ENCODE measurements around the gene STK25. TPM values are rescaled to one million over a fixed set of nuclear protein-coding genes. Genes with fewer than 3 reads are reported as not detected.

Gene STK25
- 10 to 100 TPM; 86.7 to 87.8 TPM for total RNA-seq

DNA sequence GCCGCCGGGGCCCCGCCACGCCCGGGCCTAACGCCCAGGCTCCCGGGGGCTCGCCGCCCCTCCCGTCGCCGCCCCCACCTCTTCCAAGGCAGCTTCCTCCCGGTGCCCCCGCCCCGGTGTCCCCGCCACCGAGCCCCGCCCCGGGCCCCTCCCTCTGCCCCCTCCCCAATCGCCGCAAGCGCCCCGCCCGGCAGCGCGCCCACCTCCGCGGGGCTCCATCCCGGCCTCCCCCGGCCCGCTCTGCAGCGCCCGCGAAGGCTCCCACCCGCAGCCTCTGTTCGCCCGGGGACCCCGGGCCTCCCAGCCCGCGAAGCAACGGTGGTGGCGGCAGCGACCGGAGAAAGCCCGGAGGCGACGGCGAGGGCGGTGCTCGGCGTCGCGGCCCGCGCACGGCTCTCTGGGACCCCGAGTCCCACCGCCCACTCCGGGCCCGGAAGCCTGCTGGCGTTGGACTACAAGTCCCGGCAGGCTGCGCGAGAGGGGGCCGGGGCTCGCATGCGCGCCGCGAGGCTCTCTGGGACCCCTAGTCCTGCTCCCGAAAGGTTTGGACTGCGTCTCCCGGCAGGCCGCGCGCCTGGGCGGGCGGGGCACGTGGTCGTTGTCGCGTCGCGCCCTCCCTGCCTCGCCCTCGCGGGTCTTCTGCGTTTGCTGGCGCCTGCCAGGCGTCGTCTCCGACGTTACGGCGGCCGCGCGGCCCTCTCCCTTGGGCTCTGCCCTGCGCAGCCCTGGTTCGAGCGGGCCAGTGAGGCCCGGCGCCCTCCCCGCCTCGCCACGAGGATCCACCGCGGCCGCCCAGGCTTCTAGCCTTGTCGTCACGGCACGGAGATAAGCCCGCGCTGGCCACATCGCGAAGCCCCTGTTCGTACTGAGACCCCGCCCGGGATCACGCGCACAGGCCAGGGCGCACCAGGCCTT, at the start of gene STK25:
TSS of gene STK25 (minus strand) at position 345 of the 915 bp plus-strand sequence. CDS start 549 bp downstream, outside the sequence.
- Mint-ChIP-seq H3K4me1 (peaks cover 5% of the 10 kb centered on the region), H3K27ac (peak within 1 kb of the TSS; percentile 85), H3K27me3 (no peaks in the 10 kb centered on the region), H3K4me3 (peak within 1 kb of the TSS; percentile 85), H3K36me3 (ENCODE audit: low read depth) (no peaks in the 10 kb centered on the region), H3K9me3 (no peaks in the 10 kb centered on the region)
- peak; percentile 97 for ATAC-seq (replicated peaks)

DNA sequence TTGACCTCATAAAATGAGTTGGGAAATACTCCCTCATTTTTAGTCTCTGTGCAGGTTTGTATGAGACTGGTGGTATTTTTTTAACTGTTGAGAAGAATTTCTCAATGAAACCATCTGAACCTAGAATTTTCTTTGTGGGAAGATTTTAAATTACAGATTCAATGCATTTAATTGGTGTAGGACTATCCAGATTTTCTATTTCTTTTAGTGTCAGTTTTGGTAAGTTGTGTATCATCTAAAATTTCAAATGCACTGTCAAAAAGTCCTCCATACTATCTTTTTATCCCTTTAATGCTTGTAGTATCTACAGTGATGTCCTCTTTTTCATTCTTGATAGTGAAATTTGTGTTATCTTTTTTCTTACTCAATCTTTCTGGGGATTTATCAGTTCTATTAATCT, 48.4 kb upstream of the STK25 start:
- Mint-ChIP-seq H3K27me3 (peaks cover 31% of the 10 kb centered on the region), H3K36me3 (ENCODE audit: low read depth) (peaks cover 11% of the 10 kb centered on the region), H3K4me3 (no peak overlapping the region), H3K9me3 (no peaks in the 10 kb centered on the region), H3K4me1 (no peaks in the 10 kb centered on the region), H3K27ac (no peak overlapping the region)
- no peak for ATAC-seq (replicated peaks)

DNA sequence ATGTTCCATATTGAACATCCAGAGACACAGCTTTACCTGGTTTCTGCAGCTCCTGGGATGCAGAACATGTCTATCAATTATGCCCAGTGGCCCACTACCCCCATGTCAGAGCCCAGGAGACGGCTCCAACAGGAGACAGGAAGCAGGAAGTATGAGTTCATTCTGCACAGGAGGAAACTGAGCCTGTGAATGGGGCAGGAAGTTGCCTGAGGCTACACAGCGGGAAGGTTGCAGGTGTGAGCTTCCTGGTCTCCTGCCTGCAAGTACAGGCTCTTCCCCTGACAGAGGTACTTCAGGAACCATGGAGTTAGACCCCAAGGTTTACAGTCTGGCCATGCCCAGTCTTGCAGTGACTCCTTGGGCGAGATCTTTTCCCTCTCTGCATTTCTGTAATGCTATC, 47.3 kb upstream of the STK25 start:
- no peak for ATAC-seq (replicated peaks)
- peaks cover 11% of the 10 kb centered on the region for H3K36me3 Mint-ChIP-seq (ENCODE audit: low read depth)
- H3K4me1 Mint-ChIP-seq: no peaks in the 10 kb centered on the region
- H3K27ac Mint-ChIP-seq: no peak overlapping the region
- H3K4me3 Mint-ChIP-seq: no peak overlapping the region
- H3K27me3 Mint-ChIP-seq: peaks cover 35% of the 10 kb centered on the region
- H3K9me3 Mint-ChIP-seq: no peaks in the 10 kb centered on the region

DNA sequence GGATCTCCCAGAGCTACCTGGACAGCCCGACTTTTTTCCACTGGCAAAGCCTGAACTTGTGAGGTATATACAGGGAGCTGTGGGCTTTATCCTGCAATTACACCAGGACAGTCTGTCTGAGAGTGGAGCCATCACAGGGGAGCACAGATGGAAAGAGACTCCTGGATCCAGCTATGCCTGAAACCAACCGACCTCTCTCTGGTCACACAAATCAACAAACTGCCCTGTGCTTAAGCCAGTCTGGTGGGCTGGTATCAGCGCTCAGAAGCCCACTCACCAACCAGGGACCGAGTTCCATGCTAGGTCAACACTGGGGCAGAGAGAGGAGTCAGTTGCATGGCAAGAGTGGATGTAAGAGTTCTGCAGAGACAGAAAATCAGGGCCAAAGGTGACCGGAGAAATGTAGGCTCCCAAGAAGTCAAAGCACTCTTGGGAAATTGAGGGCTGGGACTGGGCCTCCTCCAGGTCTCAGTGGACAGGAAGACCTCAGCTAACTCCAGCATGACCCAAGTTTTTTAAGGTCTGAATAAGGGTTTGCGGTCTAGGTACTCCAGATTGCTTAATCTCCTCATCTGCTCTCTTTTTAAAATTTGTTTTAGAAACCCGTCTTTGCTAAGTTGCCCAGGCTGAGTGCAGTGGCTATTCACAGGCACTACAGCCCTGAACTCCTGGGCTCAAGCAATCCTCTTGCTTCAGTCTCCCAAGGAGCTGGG, 46.4 kb upstream of the STK25 start:
- Mint-ChIP-seq H3K27ac (no peak overlapping the region), H3K36me3 (ENCODE audit: low read depth) (peaks cover 11% of the 10 kb centered on the region), H3K27me3 (peaks cover 29% of the 10 kb centered on the region), H3K4me3 (no peak overlapping the region), H3K4me1 (no peaks in the 10 kb centered on the region), H3K9me3 (no peaks in the 10 kb centered on the region)
- no peak for ATAC-seq (replicated peaks)

DNA sequence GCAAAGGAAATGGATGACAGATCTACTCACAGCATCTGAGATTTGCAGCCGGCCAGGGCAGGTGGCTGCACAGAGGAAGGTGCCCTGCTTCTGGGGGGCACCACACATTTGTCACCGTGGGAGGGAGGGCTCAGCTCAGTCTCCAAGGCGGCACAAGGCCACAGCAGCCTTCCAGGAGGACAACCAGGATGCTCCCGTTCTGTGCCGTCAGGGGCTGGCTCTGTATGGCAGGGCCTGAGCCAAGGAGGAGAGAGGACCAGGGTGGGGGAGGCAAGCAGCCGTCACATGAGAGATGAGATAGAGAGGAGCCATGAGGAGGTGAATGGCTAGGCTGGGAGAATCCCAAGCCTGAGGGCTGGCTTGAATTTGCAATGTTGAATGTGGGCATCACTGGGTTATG, 45.6 kb upstream of the STK25 start:
- H3K27me3 Mint-ChIP-seq: peaks cover 32% of the 10 kb centered on the region
- H3K27ac Mint-ChIP-seq: no peak overlapping the region
- no peaks in the 10 kb centered on the region for H3K9me3 Mint-ChIP-seq
- H3K4me1 Mint-ChIP-seq: no peaks in the 10 kb centered on the region
- peaks cover 11% of the 10 kb centered on the region for H3K36me3 Mint-ChIP-seq (ENCODE audit: low read depth)
- no peak overlapping the region for H3K4me3 Mint-ChIP-seq
- ATAC-seq (replicated peaks): no peak

DNA sequence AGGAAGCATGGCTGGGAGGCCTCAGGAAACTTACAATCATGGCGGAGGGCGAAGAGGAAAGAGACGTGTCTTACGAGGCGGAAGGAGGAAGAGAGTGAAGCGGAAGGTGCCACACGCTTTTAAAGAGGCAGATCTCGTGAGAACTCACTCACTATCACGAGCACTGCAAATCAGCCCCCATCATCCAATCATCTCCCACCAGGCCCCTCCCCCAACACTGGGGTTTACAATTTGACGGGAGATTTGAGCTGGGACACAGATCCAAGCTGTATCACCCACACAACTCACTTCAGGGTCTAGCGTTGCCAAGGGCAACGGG, 45.1 kb upstream of the STK25 start:
- H3K4me3 Mint-ChIP-seq: no peak overlapping the region

DNA sequence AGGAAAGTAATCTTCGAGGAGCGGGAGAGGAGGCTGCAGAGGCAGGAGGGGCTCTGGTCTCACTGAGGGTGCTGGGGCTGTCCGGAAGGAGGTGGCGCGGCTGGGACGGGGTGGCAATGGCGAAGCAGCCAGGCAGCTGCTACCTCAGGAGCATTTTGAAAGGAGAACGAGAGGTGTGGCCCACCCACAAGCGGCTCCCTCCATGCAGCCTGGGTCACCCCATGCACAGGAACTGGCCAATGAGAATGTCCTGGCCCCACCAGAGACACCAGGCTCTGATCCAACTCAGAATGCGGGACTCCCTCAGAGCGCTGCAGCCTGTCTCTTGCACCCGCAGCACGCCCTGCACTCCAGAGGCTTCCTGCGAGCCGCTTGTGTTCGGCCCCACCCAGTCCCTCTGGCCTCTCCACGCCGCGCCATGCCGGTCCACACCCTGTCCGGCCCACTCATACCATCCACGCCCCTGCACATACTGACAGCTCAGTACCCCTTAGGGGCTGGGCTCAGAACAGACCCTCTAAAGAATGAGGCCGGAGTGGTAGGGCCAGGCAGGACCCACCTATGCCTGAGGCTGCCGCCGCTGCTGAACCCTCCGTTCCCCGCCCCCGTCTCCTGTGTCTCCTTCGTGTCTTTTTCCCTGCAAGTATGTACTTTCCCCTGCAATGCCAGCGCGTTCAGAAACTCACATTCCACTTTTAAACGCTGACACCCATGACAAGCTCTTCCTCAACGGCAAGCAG, 43.8 kb upstream of the STK25 start:
- Mint-ChIP-seq H3K27ac (no peak overlapping the region), H3K36me3 (ENCODE audit: low read depth) (no peaks in the 10 kb centered on the region), H3K9me3 (no peaks in the 10 kb centered on the region), H3K27me3 (peaks cover 23% of the 10 kb centered on the region), H3K4me1 (no peaks in the 10 kb centered on the region), H3K4me3 (no peak overlapping the region)
- no peak for ATAC-seq (replicated peaks)

More for the DNA sequence above, 45.1 kb upstream of the STK25 start:
- Mint-ChIP-seq H3K27me3 (peaks cover 32% of the 10 kb centered on the region), H3K4me1 (no peaks in the 10 kb centered on the region), H3K27ac (no peak overlapping the region), H3K36me3 (ENCODE audit: low read depth) (peaks cover 11% of the 10 kb centered on the region), H3K9me3 (no peaks in the 10 kb centered on the region)
- no peak for ATAC-seq (replicated peaks)

DNA sequence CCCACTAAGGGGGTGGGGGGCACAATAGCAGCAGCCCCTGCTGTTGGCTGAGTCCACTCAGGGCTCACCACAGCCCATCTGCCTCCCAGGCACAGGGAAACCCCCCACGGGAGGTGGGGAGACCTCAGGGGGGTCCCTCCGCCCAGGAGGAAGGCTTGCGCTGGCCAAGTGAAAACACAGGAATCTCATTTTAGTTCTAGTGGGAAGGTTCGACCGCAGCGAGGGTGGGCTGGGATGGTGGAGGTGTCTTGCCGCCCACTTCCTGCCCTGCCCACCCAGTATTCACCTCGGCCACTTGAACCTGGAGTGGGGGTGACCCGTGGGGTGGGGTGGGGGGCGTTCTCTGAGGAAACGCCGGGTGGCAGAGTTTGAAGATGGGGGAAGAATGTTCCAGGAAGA, 43.2 kb upstream of the STK25 start:
- H3K4me1 Mint-ChIP-seq: no peaks in the 10 kb centered on the region
- no peaks in the 10 kb centered on the region for H3K9me3 Mint-ChIP-seq
- H3K36me3 Mint-ChIP-seq (ENCODE audit: low read depth): no peaks in the 10 kb centered on the region
- no peak overlapping the region for H3K4me3 Mint-ChIP-seq
- H3K27ac Mint-ChIP-seq: no peak overlapping the region
- ATAC-seq (replicated peaks): no peak
- H3K27me3 Mint-ChIP-seq: peaks cover 21% of the 10 kb centered on the region

DNA sequence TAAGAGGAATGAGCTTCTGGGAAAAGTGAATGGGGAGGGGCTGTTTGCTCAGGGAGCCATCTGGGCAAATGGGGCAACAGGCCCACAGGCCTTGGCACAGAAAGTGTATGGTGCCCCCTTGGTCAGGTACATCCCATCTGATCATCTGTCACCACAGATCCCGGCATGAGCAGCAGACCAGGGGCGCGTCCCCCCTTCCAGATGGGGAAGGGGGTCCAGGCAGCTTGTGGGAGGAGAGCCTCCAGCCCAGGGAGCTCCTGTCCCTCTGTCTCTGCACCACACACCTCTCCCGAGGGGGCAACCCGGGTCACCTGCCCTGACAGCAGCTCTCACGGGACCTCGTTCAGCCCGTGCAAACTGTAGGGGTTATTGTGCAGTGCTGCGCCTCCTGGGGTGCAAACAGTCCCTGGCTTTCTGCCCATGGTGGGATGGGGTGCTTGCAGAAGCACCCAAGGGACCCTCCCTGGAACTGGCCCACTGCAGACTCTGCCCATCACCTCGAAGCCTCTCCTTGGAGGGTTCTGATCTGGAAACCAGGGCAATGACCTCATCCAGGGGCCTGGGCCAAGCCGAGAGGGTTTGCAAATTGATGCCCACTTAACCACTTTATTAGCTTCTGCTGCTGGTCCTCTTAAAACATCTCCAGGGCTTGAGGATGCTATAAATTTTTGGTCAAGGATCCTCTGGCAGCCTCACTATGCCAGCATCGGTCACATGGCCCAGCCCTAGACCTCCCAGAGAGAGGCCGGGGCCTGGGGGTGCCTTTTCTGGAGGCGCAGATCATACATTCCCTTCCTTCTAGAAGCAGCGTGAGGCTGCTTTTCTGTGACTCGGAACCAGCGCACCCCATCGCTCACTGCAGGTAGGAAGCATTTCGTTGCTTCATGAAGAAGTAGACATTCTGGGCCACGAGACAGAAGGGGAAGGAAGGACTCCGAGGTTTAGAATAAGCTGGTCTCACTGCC, 42.5 kb upstream of the STK25 start:
- peaks cover 21% of the 10 kb centered on the region for H3K27me3 Mint-ChIP-seq
- ATAC-seq (replicated peaks): no peak
- H3K4me3 Mint-ChIP-seq: no peak overlapping the region
- H3K27ac Mint-ChIP-seq: no peak overlapping the region
- H3K9me3 Mint-ChIP-seq: no peaks in the 10 kb centered on the region
- no peaks in the 10 kb centered on the region for H3K4me1 Mint-ChIP-seq
- no peaks in the 10 kb centered on the region for H3K36me3 Mint-ChIP-seq (ENCODE audit: low read depth)

DNA sequence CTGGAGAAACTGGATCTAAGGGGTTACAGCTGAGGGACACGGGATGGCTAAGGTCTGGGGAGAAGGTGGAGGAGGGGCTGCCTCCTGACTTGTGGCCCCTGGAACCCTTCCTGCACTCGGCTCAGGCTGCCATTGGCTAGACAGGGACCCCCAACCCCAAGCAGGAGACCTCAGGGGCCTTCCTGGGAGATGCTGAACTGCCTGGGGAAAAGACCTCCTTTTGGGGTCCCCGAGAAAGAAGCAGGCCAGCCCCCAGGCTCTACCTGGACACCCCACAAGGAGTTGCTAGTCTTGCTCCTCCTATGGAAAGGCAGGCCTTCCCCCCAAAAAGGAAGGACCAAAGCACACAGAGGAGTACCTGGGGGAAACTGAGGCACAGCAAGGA, 40.1 kb upstream of the STK25 start:
- ATAC-seq (replicated peaks): no peak
- H3K27me3 Mint-ChIP-seq: peaks cover 18% of the 10 kb centered on the region
- no peaks in the 10 kb centered on the region for H3K36me3 Mint-ChIP-seq (ENCODE audit: low read depth)
- H3K9me3 Mint-ChIP-seq: no peaks in the 10 kb centered on the region
- H3K4me3 Mint-ChIP-seq: no peak overlapping the region
- H3K27ac Mint-ChIP-seq: no peak overlapping the region
- H3K4me1 Mint-ChIP-seq: no peaks in the 10 kb centered on the region

DNA sequence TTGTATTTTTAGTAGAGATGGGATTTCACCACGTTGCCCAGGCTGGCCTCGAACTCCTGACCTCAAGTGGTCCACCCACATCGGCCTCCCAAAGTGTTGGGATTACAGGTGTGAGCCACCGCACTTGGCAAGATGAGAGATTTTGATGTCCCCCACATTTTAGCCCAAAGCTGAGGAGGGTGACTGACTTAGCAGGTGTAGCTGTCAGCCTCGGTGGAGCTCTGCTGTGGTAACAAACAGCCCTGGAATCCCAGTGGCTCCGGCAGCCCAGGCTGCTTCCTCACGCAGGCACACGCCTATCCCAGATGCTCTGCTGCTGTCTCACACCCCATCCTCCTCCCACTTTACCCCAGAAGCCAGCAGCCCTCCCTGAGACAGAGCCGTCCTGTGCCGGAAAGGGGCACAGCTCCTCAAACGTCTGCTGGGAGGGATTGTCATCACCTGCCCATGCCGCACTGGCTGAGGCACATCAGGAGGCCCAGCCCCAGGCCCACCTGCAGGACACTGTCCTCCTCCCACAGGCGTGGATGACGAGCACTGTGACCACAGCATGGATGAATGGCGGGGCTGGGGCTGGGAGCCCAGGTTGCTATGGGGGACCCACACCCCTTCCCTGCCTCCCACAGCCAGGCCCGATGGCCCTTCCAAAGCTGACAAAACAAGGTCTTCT, 39.5 kb upstream of the STK25 start:
- H3K4me3 Mint-ChIP-seq: no peak overlapping the region
- no peaks in the 10 kb centered on the region for H3K4me1 Mint-ChIP-seq
- peaks cover 18% of the 10 kb centered on the region for H3K27me3 Mint-ChIP-seq
- no peaks in the 10 kb centered on the region for H3K9me3 Mint-ChIP-seq
- ATAC-seq (replicated peaks): no peak
- no peak overlapping the region for H3K27ac Mint-ChIP-seq
- H3K36me3 Mint-ChIP-seq (ENCODE audit: low read depth): no peaks in the 10 kb centered on the region

DNA sequence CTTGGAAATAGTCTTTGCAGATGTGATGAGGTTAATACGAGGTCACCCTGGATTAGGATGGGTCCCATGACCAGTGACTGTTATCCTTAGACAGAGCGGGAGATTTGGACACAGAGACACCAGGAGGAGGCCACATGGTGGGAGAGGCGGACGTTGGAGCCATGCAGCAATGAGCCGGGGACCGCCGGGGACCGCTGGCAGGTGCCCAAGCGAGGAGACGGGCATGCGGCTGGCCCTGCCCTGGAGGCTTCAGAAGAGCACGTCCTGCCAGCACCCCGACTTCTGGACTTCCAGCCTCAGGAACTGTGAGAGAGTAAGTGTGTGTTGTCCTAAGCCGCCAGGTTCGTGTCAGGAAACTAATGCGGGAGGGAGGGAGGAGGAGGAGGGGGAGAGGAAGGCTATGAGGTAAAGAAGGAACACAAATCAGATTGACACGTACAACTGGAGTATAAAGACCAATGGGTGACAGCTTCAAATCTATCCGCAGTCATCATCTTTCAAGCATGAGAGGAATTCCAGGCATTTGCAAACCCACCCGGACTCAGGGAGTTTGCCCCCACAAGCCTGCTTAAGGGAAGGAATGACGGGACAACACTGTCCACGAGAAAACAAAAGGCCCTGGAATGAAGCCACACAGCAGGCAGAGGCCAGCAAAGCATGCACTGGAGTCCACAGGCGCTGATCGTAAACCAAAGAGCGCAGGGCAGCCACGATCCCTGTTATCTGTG, 38.6 kb upstream of the STK25 start:
- Mint-ChIP-seq H3K4me3 (no peak overlapping the region), H3K27ac (no peak overlapping the region), H3K4me1 (no peaks in the 10 kb centered on the region), H3K27me3 (peaks cover 13% of the 10 kb centered on the region), H3K36me3 (ENCODE audit: low read depth) (no peaks in the 10 kb centered on the region), H3K9me3 (no peaks in the 10 kb centered on the region)
- ATAC-seq (replicated peaks): no peak

Measured in activated T-helper 17 cell treated with anti-CD3 and anti-CD28 coated beads, Interleukin-2, amount 50 U/mL, for 72 hours (primary cell).